ENCODE measurements around the gene MALAT1. TPM values are rescaled to one million over a fixed set of nuclear protein-coding genes. Genes with fewer than 3 reads are reported as not detected.

MALAT1 gene
- total and polyA plus RNA-seq, 2 of the 13 experiments (the other 11 are each of a cell fraction or from before 2014, with no cell fraction given), result 143 to 1,237 TPM

GRCh38 chr11:65497141-65498041 lies 1.5 kb upstream of the MALAT1 start (continued):
- TF ChIP-seq FOXK1 (CRISPR knock-in tag; IDR thresholded peaks at IDR 0.05; ENCODE audit: borderline replicate concordance, low read depth), result peak; percentile 86; the same call in 1 of the 2 replicates
- no peak for TF ChIP-seq ZNF570 (CRISPR knock-in tag; IDR thresholded peaks at IDR 0.05; ENCODE audit: borderline replicate concordance)
- no peak for TF ChIP-seq MZF1 (CRISPR knock-in tag; IDR thresholded peaks at IDR 0.05; ENCODE audit: borderline replicate concordance)
- TF ChIP-seq, protein P1, sequence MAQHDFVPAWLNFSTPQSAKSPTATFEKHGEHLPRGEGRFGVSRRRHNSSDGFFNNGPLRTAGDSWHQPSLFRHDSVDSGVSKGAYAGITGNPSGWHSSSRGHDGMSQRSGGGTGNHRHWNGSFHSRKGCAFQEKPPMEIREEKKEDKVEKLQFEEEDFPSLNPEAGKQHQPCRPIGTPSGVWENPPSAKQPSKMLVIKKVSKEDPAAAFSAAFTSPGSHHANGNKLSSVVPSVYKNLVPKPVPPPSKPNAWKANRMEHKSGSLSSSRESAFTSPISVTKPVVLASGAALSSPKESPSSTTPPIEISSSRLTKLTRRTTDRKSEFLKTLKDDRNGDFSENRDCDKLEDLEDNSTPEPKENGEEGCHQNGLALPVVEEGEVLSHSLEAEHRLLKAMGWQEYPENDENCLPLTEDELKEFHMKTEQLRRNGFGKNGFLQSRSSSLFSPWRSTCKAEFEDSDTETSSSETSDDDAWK (CRISPR knock-in tag; IDR thresholded peaks at IDR 0.05), result no peak
- TF ChIP-seq JDP2 (CRISPR knock-in tag; IDR thresholded peaks at IDR 0.05; ENCODE audit: borderline replicate concordance), result no peak
- no peak for TF ChIP-seq U2AF2 (IDR thresholded peaks at IDR 0.05; ENCODE audit: low read depth, low read length)
- peak; percentile 74; the same call in 1 of the 2 replicates for TF ChIP-seq ZNF362 (CRISPR knock-in tag; IDR thresholded peaks at IDR 0.05; ENCODE audit: borderline replicate concordance)
- TF ChIP-seq, protein P2, sequence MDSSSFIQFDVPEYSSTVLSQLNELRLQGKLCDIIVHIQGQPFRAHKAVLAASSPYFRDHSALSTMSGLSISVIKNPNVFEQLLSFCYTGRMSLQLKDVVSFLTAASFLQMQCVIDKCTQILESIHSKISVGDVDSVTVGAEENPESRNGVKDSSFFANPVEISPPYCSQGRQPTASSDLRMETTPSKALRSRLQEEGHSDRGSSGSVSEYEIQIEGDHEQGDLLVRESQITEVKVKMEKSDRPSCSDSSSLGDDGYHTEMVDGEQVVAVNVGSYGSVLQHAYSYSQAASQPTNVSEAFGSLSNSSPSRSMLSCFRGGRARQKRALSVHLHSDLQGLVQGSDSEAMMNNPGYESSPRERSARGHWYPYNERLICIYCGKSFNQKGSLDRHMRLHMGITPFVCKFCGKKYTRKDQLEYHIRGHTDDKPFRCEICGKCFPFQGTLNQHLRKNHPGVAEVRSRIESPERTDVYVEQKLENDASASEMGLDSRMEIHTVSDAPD (CRISPR knock-in tag; IDR thresholded peaks at IDR 0.05), result peak; percentile 62; the same call in 1 of the 2 replicates
- TF ChIP-seq CBFB (CRISPR knock-in tag; IDR thresholded peaks at IDR 0.05), result peak; percentile 84
- no peak for TF ChIP-seq NFAT5 (CRISPR knock-in tag; IDR thresholded peaks at IDR 0.05)
- TF ChIP-seq, protein P3, sequence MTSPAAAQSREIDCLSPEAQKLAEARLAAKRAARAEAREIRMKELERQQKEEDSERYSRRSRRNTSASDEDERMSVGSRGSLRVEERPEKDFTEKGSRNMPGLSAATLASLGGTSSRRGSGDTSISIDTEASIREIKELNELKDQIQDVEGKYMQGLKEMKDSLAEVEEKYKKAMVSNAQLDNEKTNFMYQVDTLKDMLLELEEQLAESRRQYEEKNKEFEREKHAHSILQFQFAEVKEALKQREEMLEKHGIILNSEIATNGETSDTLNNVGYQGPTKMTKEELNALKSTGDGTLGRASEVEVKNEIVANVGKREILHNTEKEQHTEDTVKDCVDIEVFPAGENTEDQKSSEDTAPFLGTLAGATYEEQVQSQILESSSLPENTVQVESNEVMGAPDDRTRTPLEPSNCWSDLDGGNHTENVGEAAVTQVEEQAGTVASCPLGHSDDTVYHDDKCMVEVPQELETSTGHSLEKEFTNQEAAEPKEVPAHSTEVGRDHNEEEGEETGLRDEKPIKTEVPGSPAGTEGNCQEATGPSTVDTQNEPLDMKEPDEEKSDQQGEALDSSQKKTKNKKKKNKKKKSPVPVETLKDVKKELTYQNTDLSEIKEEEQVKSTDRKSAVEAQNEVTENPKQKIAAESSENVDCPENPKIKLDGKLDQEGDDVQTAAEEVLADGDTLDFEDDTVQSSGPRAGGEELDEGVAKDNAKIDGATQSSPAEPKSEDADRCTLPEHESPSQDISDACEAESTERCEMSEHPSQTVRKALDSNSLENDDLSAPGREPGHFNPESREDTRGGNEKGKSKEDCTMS (CRISPR knock-in tag; conservative IDR thresholded peaks at IDR 0.05), result no peak
- TF ChIP-seq DR1 (CRISPR knock-in tag; IDR thresholded peaks at IDR 0.05), result peak; percentile 60
- TF ChIP-seq, protein P4, sequence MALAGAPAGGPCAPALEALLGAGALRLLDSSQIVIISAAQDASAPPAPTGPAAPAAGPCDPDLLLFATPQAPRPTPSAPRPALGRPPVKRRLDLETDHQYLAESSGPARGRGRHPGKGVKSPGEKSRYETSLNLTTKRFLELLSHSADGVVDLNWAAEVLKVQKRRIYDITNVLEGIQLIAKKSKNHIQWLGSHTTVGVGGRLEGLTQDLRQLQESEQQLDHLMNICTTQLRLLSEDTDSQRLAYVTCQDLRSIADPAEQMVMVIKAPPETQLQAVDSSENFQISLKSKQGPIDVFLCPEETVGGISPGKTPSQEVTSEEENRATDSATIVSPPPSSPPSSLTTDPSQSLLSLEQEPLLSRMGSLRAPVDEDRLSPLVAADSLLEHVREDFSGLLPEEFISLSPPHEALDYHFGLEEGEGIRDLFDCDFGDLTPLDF (CRISPR knock-in tag; IDR thresholded peaks at IDR 0.05), result peak; percentile 91
- no peak for TF ChIP-seq AHR (CRISPR knock-in tag; IDR thresholded peaks at IDR 0.05)

All from HepG2 (cell line).